RWPE2 (cell line): ENCODE results near the gene RUVBL1.

Experiments used
- ATAC-seq: fragments of 200-7000 bp; cut with Tn5 transposase; 3 replicates; pipeline ENCODE4 v1.9.1; 2021; ENCODE audit warnings: low read depth
- DNase-seq: peaks from one replicate; pipeline ENCODE4 v3.0.0-alpha.2; 2020; ENCODE audit warnings: low spot score
- H3K27ac ChIP-seq: fragments of 450-650 bp; 2 replicates; pipeline ENCODE4 v1.5.1; 2017; ENCODE audit warnings: mild to moderate bottlenecking; ENCODE audit not compliant: poor library complexity, severe bottlenecking
- H3K27me3 ChIP-seq: fragments of 250-450 bp; sonication (Bioruptor Pico); 2 replicates; pipeline ENCODE4 v1.5.1; 2021; ENCODE audit warnings: mild to moderate bottlenecking, moderate library complexity; ENCODE audit not compliant: insufficient read depth, poor library complexity, severe bottlenecking
- H3K36me3 ChIP-seq: fragments of 250-450 bp; sonication (Bioruptor Pico); 2 replicates; pipeline ENCODE4 v1.5.1; 2020; ENCODE audit warnings: low read depth, mild to moderate bottlenecking, moderate library complexity
- H3K4me1 ChIP-seq: fragments of 250-450 bp; sonication (Bioruptor Pico); 2 replicates; pipeline ENCODE4 v1.5.1; 2021; ENCODE audit warnings: mild to moderate bottlenecking, moderate library complexity; ENCODE audit not compliant: insufficient read depth, poor library complexity, severe bottlenecking
- H3K4me3 ChIP-seq: fragments of 250-450 bp; sonication (Bioruptor Pico); 2 replicates; pipeline ENCODE4 v1.5.1; 2021; ENCODE audit warnings: mild to moderate bottlenecking, moderate library complexity; ENCODE audit not compliant: severe bottlenecking
- H3K9me3 ChIP-seq: fragments of 250-450 bp; sonication (Bioruptor Pico); 2 replicates; pipeline ENCODE4 v1.5.1; 2021; ENCODE audit warnings: mild to moderate bottlenecking, moderate library complexity; ENCODE audit not compliant: severe bottlenecking
- TF ChIP-seq, protein P1 (sequence below): fragments of 450-650 bp; IDR thresholded peaks from one replicate; pipeline ENCODE4 v1.5.1; 2017; ENCODE audit warnings: mild to moderate bottlenecking, moderate library complexity; ENCODE audit not compliant: poor library complexity, severe bottlenecking

The RUVBL1 gene

DNA sequence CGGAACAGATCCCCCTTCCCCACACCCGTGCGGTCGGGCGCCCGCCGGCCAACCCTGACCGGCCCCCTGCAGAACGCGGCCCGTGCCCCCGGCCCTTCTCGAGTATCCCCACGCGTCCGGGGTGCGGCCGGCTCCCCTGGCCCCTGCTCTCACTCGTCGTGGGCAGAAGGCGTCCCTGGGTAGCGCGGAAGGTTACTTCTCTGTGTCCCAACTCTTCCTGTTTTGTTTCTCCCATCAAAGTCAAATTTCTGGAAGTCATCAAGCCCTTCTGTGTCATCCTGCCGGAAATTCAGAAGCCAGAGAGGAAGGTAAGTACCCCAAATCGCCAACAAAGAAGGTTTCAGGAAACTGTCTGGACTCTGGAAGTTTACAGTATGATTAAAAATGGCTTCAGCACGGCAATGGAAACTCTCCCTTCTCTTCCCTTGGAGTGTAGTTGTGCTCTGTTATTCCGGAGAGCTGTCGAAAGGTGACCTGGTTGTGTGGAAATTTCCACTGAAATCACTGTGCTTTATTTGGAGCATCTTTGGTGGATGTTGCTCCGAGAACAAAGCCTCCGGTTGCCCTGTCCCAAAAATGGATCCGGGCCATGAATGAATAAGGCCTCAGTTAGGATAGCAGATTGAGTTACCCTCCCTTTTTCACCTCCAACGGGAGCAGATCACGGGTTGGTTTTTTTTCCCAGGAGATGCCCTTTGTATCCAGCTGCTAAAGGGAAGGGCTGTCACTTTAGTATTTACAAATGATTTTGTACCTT, 70.8 kb downstream of the RUVBL1 start:
- H3K4me1 ChIP-seq: peaks cover 17% of the 10 kb centered on the region
- DNase-seq (no peak), ATAC-seq (no peak)
- TF ChIP-seq, protein P1, sequence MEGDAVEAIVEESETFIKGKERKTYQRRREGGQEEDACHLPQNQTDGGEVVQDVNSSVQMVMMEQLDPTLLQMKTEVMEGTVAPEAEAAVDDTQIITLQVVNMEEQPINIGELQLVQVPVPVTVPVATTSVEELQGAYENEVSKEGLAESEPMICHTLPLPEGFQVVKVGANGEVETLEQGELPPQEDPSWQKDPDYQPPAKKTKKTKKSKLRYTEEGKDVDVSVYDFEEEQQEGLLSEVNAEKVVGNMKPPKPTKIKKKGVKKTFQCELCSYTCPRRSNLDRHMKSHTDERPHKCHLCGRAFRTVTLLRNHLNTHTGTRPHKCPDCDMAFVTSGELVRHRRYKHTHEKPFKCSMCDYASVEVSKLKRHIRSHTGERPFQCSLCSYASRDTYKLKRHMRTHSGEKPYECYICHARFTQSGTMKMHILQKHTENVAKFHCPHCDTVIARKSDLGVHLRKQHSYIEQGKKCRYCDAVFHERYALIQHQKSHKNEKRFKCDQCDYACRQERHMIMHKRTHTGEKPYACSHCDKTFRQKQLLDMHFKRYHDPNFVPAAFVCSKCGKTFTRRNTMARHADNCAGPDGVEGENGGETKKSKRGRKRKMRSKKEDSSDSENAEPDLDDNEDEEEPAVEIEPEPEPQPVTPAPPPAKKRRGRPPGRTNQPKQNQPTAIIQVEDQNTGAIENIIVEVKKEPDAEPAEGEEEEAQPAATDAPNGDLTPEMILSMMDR: no peak
- no peaks in the 10 kb centered on the region for H3K9me3 ChIP-seq
- H3K27ac ChIP-seq: peak overlapping the region; percentile 59
- H3K36me3 ChIP-seq: peaks cover 54% of the 10 kb centered on the region
- peak overlapping the region; percentile 96 for H3K4me3 ChIP-seq
- peaks cover under 1% of the 10 kb centered on the region for H3K27me3 ChIP-seq

DNA sequence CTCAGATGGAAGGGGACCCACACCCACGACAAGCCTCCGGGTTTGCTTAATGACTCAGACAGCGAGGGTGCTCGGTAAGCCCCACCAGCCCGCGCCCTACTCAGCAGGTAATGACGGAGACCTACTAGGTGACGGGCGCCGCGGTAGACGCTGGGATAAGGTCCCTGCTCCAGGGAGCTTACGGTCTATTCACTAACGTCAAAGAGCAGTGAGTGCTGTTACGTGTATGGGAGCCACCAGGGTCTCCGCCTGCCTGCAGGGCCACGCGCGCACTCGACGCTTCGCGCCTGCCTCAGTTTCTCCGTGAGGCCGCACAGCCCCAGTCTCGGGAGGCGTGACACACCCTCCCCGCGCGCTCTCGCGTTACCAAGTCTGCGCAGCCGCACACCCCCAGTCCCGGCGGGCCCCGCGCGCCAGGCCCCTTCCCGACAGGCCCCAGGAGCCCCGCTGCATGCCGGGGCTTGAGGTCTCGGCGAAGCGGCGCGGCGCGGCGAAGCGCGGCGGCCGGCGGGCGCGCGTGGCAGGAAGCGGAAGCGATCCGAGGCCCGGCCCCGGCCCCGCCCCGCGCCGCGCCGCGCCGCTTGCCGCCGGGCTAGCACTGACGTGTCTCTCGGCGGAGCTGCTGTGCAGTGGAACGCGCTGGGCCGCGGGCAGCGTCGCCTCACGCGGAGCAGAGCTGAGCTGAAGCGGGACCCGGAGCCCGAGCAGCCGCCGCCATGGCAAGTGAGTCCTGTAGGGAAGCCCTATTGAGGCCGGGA, 71.6 kb downstream of the RUVBL1 start, which contains the start of gene SEC61A1:
TSS of gene SEC61A1 (plus strand) at position 601 of the 758 bp plus-strand sequence. CDS start at position 717, 116 bp downstream.
- Histone ChIP-seq H3K27ac (peak within 1 kb of the TSS; percentile 59), H3K4me3 (peak within 1 kb of the TSS; percentile 96), H3K27me3 (peaks cover 3% of the 10 kb centered on the region), H3K36me3 (peaks cover 46% of the 10 kb centered on the region), H3K4me1 (peaks cover 17% of the 10 kb centered on the region), H3K9me3 (no peaks in the 10 kb centered on the region)
- DNase-seq (peak; percentile 88), ATAC-seq (peak; percentile 90)
- TF ChIP-seq, protein P1: no peak

DNA sequence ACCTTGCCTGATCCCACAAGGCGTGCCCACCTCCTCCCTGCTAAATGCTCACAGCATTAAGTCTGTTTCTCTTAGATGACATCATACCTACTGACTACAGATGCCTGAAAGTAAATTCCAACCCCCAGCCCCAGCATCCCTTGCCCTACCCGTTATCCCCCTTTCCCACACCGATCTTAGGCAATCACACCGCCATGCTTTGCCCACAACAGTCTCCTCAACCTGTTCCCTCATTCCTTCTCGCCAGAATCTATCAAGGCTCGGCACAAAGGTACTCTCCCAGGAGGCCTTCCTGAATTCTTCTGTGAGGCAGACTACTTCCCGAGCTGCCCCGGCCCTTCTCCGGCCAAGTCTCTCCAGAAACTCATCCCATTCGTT, 72.2 kb downstream of the RUVBL1 start:
- H3K4me3 ChIP-seq: peak overlapping the region; percentile 96
- ATAC-seq: no peak; the same call in 2 of the 3 replicates
- peaks cover 40% of the 10 kb centered on the region for H3K36me3 ChIP-seq
- H3K27me3 ChIP-seq: peaks cover 3% of the 10 kb centered on the region
- H3K4me1 ChIP-seq: peaks cover 17% of the 10 kb centered on the region
- TF ChIP-seq, protein P1: no peak
- no peak for DNase-seq
- no peaks in the 10 kb centered on the region for H3K9me3 ChIP-seq
- H3K27ac ChIP-seq: peak overlapping the region; percentile 59

DNA sequence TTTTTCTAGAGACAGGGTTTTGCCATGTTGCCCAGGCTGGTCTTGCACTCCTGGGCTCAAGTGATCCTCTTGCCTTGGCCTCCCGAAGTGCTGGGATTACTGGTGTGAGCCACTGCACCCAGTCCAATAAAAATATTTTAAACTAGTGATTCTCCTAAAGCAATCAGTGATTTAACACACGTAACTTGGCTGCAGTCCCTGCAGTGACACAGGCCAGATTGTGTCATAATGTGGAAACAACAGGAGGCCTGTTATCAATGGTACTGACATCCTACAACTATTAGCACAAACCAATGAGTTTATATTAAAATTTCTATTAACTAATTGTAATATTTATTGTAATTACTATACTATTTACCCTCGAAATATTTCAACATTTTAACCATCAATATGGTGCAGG, 73.0 kb downstream of the RUVBL1 start:
- peaks cover 17% of the 10 kb centered on the region for H3K4me1 ChIP-seq
- TF ChIP-seq, protein P1: no peak
- no peaks in the 10 kb centered on the region for H3K9me3 ChIP-seq
- H3K36me3 ChIP-seq: peaks cover 32% of the 10 kb centered on the region
- H3K27me3 ChIP-seq: peaks cover 3% of the 10 kb centered on the region
- DNase-seq: no peak
- no peak overlapping the region for H3K27ac ChIP-seq
- no peak overlapping the region for H3K4me3 ChIP-seq
- no peak for ATAC-seq
